PFSK-1 (cell line): Measurements from ENCODE around the gene EFCAB10.

Experiments used
- POLR2AphosphoS5 ChIP-seq: IDR thresholded peaks from 2 replicates; pipeline ENCODE4 v1.6.1; 2012; ENCODE audit warnings: low read depth, mild to moderate bottlenecking, control low read depth, low read length, moderate library complexity
- REST ChIP-seq, 2 experiments: IDR thresholded peaks; 2 replicates each; pipeline versions ENCODE4 v1.6.1 to v1.8.0; 2011 to 2012; ENCODE audit warnings: low read depth in 2 of 2, low read length in 2 of 2, control low read depth in 1 of 2, inconsistent platforms in 1 of 2, mild to moderate bottlenecking in 1 of 2, moderate library complexity in 1 of 2; ENCODE audit not compliant: insufficient read depth in 1 of 2
- SIN3A ChIP-seq: IDR thresholded peaks from 2 replicates; pipeline ENCODE4 v1.6.1; 2012; ENCODE audit warnings: mild to moderate bottlenecking, low read length, moderate library complexity, borderline replicate concordance; ENCODE audit not compliant: insufficient read depth

GRCh38 chr7:105622106-105622731 lies 40.9 kb upstream of the EFCAB10 start:
- TF ChIP-seq POLR2AphosphoS5: no peak
- TF ChIP-seq REST (IDR thresholded peaks at IDR 0.05; ENCODE audit: insufficient read depth in 1 of 2, low read depth in 2 of 2, low read length in 2 of 2): no peak
- no peak for TF ChIP-seq SIN3A
